Measurements from ENCODE around the gene C17orf107. TPM values are rescaled to one million over a fixed set of nuclear protein-coding genes. Genes with fewer than 3 reads are reported as not detected.

C17orf107 gene
- total RNA-seq, 1 donor from 2014 or later: 2.2 TPM

DNA sequence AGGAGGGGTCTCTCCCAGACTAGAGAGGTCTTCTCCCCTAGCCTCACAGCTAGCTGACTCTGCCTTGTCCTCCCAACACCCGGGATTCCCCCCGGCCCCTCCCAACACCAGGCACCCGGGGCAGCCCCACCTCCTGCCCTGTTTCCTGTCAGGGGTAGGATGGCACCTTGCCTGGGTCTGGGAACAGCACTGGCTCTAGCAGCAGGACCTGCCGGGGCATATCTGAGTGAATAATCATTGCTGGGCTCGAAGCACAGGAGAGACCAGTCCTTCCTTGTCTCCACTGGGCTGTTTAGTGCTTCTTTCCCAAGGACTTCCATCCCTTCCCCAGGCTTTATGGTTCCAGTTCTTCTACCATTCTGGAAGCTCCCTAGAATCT, 40.5 kb upstream of the C17orf107 start:
- H3K27ac ChIP-seq: peak overlapping the region; percentile 69
- ATAC-seq: peak; percentile 66 to 68

GRCh38 chr17:4859816-4860625, 39.3 kb upstream of the C17orf107 start:
- DNase-seq: no peak

More for the DNA sequence above, 40.5 kb upstream of the C17orf107 start:
- intact Hi-C loops (cut with DNase I): no loop called here
- no peaks in the 10 kb centered on the region for H3K27me3 ChIP-seq (ENCODE audit: low read depth)
- TF ChIP-seq CTCF (IDR thresholded peaks at IDR 0.05): no peak
- H3K4me1 ChIP-seq: peaks cover 60% of the 10 kb centered on the region
- H3K9me3 ChIP-seq: no peaks in the 10 kb centered on the region
- H3K36me3 ChIP-seq: peaks cover 17% of the 10 kb centered on the region
- no peak for DNase-seq
- peak overlapping the region; percentile 35 for H3K4me3 ChIP-seq

DNA sequence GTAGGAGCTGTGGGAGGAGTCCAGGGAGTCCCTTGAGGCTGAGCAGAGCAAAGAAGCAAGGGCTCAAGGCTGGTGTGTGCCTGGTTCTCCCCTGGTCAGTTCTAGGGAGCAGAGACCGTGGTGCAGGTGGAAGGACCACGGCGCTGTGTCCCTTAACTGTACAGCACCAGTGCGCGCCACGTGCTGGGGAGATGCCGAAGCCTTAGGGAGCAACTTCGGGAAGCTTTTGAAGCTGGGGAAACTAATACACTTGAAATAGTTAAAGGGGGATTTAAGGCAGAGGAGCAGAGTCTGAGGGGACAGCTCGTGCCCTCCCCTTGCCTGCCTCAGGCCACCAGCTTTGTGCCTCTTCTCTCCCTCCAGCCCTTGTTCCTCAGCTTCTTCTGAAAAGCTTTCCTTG, 38.7 kb upstream of the C17orf107 start:
- intact Hi-C loops (cut with DNase I): no loop called here
- H3K36me3 ChIP-seq: peaks cover 17% of the 10 kb centered on the region
- H3K27me3 ChIP-seq (ENCODE audit: low read depth): no peaks in the 10 kb centered on the region
- H3K4me1 ChIP-seq: peaks cover 49% of the 10 kb centered on the region
- no peak for ATAC-seq
- H3K27ac ChIP-seq: peak overlapping the region; percentile 13
- DNase-seq: no peak
- peak overlapping the region; percentile 35 for H3K4me3 ChIP-seq
- TF ChIP-seq CTCF (IDR thresholded peaks at IDR 0.05): no peak
- H3K9me3 ChIP-seq: no peaks in the 10 kb centered on the region

More at GRCh38 chr17:4859816-4860625, 39.3 kb upstream of the C17orf107 start:
- H3K4me3 ChIP-seq: peak overlapping the region; percentile 35
- no peak for TF ChIP-seq CTCF (IDR thresholded peaks at IDR 0.05)
- H3K9me3 ChIP-seq: no peaks in the 10 kb centered on the region
- no peaks in the 10 kb centered on the region for H3K27me3 ChIP-seq (ENCODE audit: low read depth)
- H3K27ac ChIP-seq: peak overlapping the region; percentile 13
- peaks cover 17% of the 10 kb centered on the region for H3K36me3 ChIP-seq
- intact Hi-C loops (cut with DNase I): no loop called here
- peaks cover 49% of the 10 kb centered on the region for H3K4me1 ChIP-seq
- ATAC-seq: no peak

DNA sequence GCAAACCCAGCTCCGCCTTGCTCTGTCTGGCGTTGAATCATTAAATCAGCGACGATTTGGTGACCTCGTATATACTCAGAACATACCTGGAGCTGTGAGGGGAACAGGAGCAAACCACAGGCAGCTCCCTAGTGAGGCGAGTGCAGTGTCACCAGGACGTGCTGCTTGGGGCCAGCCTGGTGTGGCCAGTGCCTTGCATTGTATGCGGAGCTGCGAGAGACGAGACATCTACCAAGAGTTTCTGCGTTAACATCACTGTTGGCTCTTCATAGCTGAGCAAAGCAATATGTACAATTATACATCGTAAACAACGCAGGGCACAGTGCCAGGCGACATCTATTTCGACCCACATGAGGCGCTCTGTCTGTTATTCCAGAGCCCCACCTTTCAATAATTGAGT, 38.3 kb upstream of the C17orf107 start:
- no peaks in the 10 kb centered on the region for H3K27me3 ChIP-seq (ENCODE audit: low read depth)
- ATAC-seq (no peak), DNase-seq (no peak)
- intact Hi-C loops (cut with DNase I): no loop called here
- peak overlapping the region; percentile 13 for H3K27ac ChIP-seq
- H3K4me1 ChIP-seq: peaks cover 49% of the 10 kb centered on the region
- no peak overlapping the region for H3K4me3 ChIP-seq
- H3K9me3 ChIP-seq: no peaks in the 10 kb centered on the region
- peaks cover 17% of the 10 kb centered on the region for H3K36me3 ChIP-seq
- no peak for TF ChIP-seq CTCF (IDR thresholded peaks at IDR 0.05)

- H3K27me3 ChIP-seq (ENCODE audit: low read depth): no peaks in the 10 kb centered on the region
- peaks cover 17% of the 10 kb centered on the region for H3K36me3 ChIP-seq
- intact Hi-C loops (cut with DNase I): no loop called here
- TF ChIP-seq CTCF (IDR thresholded peaks at IDR 0.05): no peak
- H3K4me1 ChIP-seq: peaks cover 36% of the 10 kb centered on the region
- H3K4me3 ChIP-seq: no peak overlapping the region
- DNase-seq (no peak), ATAC-seq (no peak)
- no peaks in the 10 kb centered on the region for H3K9me3 ChIP-seq
- no peak overlapping the region for H3K27ac ChIP-seq
Measured at GRCh38 chr17:4862720-4863119, 36.6 kb upstream of the C17orf107 start.

Data from lower lobe of right lung (tissue), 2 donors.